Activated CD4-positive, alpha-beta memory T cell treated with anti-CD3 and anti-CD28 coated beads for 36 hours (primary cell): Measurements from ENCODE around the gene MYO3B. TPM values are rescaled to one million over a fixed set of nuclear protein-coding genes. Genes with fewer than 3 reads are reported as not detected.

Source experiments
- CTCF ChIA-PET: fragments of 350-600 bp; sonication (Branson Sonifier 250); formaldehyde crosslinking; loops from one replicate; lab custom pipeline; 2021; ENCODE audit warnings: antibody characterized with exemption, inconsistent platforms; lab: Charles Lee
- POLR2A ChIA-PET: fragments of 350-600 bp; sonication (Branson Sonifier 250); formaldehyde crosslinking; loops from one replicate; lab custom pipeline; 2021; ENCODE audit warnings: antibody characterized with exemption; lab: Charles Lee
- DNase-seq: peaks from one replicate; pipeline ENCODE4 v3.0.0-alpha.2; 2020
- H3K27ac Mint-ChIP-seq: one replicate; pipeline ENCODE4 v1.8.0; 2021; ENCODE audit warnings: mixed read lengths
- H3K27me3 Mint-ChIP-seq: one replicate; pipeline ENCODE4 v1.8.0; 2021; ENCODE audit warnings: mixed read lengths
- H3K36me3 Mint-ChIP-seq: one replicate; pipeline ENCODE4 v1.8.0; 2021; ENCODE audit warnings: mixed read lengths
- H3K4me1 Mint-ChIP-seq: one replicate; pipeline ENCODE4 v1.8.0; 2021; ENCODE audit warnings: low read depth, mixed read lengths
- H3K4me3 Mint-ChIP-seq: one replicate; pipeline ENCODE4 v1.8.0; 2021; ENCODE audit warnings: mild to moderate bottlenecking, mixed read lengths
- H3K9me3 Mint-ChIP-seq: one replicate; pipeline ENCODE4 v1.8.0; 2021; ENCODE audit warnings: mixed read lengths
- intact Hi-C: fragments of 100-400 bp; cut with micrococcal nuclease; formaldehyde crosslinking; loops from one replicate; pipeline ENCODE4 v1.15.1; 2023
- total RNA-seq, 2 experiments: library from RNA; stranded (reverse); gene quantifications; one replicate each; pipeline ENCODE4 v1.2.3, GENCODE V29; 2021

The MYO3B gene
- total RNA-seq, 2 experiments from 2014 or later: 0.48 TPM

DNA sequence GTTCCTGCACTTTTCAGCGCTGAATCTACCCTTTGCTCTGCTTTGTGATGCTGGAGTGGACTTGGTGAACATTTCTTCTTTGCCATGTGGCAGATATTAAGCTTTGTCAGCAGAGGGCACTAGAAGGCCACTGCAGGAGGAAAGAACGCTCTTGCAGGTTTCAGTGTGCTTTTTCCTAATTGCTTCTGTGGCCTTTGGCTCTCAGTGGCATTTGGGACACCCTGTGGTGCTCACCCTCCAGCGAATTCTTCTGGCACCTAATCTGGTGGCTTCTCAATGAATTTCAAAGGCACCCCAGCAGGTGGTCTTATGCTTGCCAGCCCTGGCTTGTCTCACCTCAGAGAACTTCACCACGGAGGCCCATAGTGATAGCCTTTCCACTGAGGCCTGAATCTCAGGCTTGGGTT, 146.7 kb downstream of the MYO3B start:
- intact Hi-C loops: loop anchor here (2.0 kb wide), 1 partner anchor 490 kb away; no protein-coding TSS in a partner anchor
- H3K4me3 Mint-ChIP-seq: no peak overlapping the region
- H3K27me3 Mint-ChIP-seq: peaks cover 7% of the 10 kb centered on the region
- peak; percentile 41 for DNase-seq
- no peaks in the 10 kb centered on the region for H3K4me1 Mint-ChIP-seq
- peaks cover 5% of the 10 kb centered on the region for H3K9me3 Mint-ChIP-seq
- ChIA-PET POLR2A (no interaction called here), CTCF (interaction anchor here (0.6 to 3.6 kb wide), 12 partner anchors 16 to 548 kb away, joined by 3 to 26 read pairs (median 4); no protein-coding TSS in a partner anchor)
- H3K36me3 Mint-ChIP-seq: no peaks in the 10 kb centered on the region
- H3K27ac Mint-ChIP-seq: no peak overlapping the region

DNA sequence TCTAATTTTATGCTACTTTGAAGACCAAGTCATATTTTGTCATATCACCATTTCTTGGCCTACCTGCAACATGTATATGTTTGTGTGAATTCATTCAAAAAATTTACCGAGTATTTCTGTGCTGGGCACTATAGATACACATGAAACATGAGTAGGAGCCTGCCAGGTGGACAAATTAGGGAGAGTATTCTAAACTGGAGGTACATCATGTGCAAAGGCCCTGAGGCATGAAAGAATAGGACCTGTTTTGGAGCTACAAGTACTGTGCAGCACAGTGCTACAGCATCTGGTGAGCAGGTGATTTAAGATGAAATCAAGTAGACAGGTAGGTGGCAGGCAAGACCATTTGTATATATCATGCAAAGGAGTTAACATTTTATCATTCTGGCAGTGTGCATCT, 152.9 kb downstream of the MYO3B start:
- no peak overlapping the region for H3K4me3 Mint-ChIP-seq
- H3K27me3 Mint-ChIP-seq: peaks cover 26% of the 10 kb centered on the region
- POLR2A ChIA-PET: no interaction called here
- H3K4me1 Mint-ChIP-seq: no peaks in the 10 kb centered on the region
- DNase-seq: no peak
- H3K9me3 Mint-ChIP-seq: no peaks in the 10 kb centered on the region
- intact Hi-C loops: no loop called here
- no peak overlapping the region for H3K27ac Mint-ChIP-seq
- H3K36me3 Mint-ChIP-seq: no peaks in the 10 kb centered on the region
- CTCF ChIA-PET: no interaction called here

DNA sequence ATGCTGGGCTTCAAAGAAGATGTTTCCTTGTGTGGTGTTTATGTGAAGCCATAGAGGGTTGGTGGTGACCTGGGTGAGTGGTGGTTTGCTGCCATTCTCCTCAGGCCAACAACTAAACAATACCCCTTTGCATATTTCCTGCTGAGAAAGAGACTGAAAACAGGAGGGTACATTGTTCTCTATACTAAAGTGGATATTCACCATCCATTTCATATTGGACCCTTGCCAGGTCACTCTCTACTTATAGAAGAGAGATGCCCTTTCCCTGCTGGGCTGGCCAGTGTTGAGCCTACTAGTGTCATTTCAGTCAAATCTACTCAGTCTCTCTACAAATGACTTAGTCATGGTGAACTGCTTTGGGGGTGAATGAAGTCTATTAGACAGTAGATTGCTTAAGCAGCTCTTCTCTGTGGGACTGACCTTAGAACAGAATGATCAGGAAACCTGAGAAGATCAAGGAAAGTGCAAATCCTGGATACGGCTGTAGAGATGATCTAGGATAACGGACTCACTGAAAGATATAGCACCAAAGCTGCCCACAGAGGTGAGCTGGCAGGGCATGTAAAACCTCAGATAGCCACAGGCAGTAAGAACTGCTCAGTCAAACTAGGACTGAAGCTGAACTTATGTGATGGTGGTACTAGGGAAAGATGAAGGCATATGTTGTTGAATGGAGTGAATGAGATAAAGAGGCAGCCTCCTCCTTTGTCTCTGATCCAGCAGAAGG, 154.9 kb downstream of the MYO3B start:
- CTCF ChIA-PET: interaction anchor here (0.6 kb wide), 1 partner anchor 36 kb away, joined by 4 read pairs; no protein-coding TSS in a partner anchor

DNA sequence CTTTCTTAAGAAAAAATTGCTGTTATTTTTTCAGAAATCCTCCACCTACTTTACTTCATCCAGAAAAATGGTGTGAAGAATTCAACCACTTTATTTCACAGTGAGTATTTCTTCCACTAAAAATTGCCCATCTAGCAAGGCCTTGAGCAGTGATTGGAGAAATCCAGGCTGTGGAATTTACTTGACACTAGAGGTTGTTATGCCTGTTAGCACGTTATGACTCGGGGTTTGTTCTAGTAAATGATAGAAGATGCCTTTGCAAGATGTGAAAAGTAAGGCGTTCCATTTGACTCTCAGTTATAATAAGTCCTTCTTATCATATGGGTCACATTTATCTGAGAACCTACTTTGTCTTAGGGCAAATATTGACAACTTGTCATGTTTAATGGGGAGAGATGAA, 157.4 kb downstream of the MYO3B start:
- Mint-ChIP-seq H3K36me3 (no peaks in the 10 kb centered on the region), H3K27me3 (peaks cover 29% of the 10 kb centered on the region), H3K4me1 (no peaks in the 10 kb centered on the region), H3K27ac (no peak overlapping the region), H3K4me3 (no peak overlapping the region), H3K9me3 (no peaks in the 10 kb centered on the region)
- POLR2A ChIA-PET: interaction anchor here (0.8 kb wide), 1 partner anchor 273 kb away, joined by 3 read pairs; no protein-coding TSS in a partner anchor
- intact Hi-C loops: no loop called here
- CTCF ChIA-PET: no interaction called here
- DNase-seq: no peak

More for the DNA sequence above, 154.9 kb downstream of the MYO3B start:
- Mint-ChIP-seq H3K27me3 (peaks cover 30% of the 10 kb centered on the region), H3K4me3 (no peak overlapping the region), H3K4me1 (no peaks in the 10 kb centered on the region), H3K9me3 (no peaks in the 10 kb centered on the region), H3K36me3 (no peaks in the 10 kb centered on the region), H3K27ac (no peak overlapping the region)
- DNase-seq: no peak
- POLR2A ChIA-PET: no interaction called here
- intact Hi-C loops: no loop called here

DNA sequence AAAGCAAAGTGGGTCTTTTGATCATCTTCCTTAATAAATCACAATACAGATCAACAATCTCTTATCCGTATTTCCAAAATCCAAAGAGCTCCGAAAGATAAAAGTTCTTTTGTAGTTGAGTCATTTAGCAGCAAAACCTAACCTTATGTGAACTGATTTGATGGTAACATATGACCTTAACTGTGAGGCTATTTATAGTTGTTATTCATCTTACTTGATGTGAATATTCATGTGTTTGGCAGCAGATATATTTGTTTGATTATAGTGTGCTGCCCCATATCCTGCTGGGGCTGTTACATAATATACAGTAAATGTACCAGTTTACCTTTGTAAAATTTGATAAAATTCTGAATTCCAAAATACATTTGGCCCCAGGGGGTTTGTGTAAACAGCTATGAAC, 158.5 kb downstream of the MYO3B start:
- Mint-ChIP-seq H3K27me3 (peaks cover 19% of the 10 kb centered on the region), H3K36me3 (no peaks in the 10 kb centered on the region), H3K4me3 (no peak overlapping the region), H3K9me3 (no peaks in the 10 kb centered on the region), H3K27ac (no peak overlapping the region), H3K4me1 (no peaks in the 10 kb centered on the region)
- intact Hi-C loops: no loop called here
- no peak for DNase-seq
- POLR2A ChIA-PET: no interaction called here
- CTCF ChIA-PET: no interaction called here

DNA sequence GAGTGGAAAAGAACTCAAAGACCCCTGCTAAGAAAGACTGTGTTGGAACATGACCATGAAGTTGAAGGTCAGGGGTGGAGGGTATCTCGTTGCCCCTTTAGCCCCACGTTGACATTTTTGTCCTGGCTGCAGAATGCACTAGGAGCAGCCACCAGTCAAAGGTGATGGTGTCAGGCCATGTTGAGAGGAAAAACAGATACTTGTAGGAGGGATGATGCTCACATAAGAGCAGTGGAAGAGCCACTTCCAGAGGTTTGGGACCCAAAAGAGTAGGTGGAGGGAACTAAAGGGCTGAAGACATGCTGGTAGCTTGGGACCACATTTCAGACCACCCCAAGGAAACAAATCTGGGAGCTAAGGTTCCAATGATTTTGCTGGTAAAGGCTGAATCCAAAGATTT, 159.0 kb downstream of the MYO3B start:
- Mint-ChIP-seq H3K4me1 (no peaks in the 10 kb centered on the region), H3K9me3 (no peaks in the 10 kb centered on the region), H3K27me3 (peaks cover 14% of the 10 kb centered on the region), H3K36me3 (no peaks in the 10 kb centered on the region), H3K27ac (no peak overlapping the region), H3K4me3 (no peak overlapping the region)
- ChIA-PET POLR2A (no interaction called here), CTCF (no interaction called here)
- intact Hi-C loops: no loop called here
- no peak for DNase-seq

DNA sequence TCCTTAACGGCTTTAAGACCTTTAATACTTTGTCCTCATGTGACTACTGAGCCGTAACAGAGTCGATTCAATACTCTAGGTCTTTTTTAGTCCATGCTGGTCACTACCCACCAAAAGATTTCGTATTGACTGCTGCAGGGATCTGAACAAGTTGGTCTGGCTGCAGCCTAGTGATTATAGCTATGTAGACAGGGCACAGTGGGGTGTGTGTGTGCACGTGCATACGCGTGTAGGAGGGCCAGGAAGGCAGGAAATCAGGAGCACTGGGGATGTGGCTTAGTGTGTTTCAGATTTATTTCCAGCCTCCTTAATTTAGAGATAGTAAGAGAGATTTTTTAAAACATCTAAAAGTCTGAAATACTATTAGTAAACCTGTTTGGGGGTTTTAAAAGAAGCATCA, 161.4 kb downstream of the MYO3B start:
- intact Hi-C loops: no loop called here
- ChIA-PET POLR2A (no interaction called here), CTCF (no interaction called here)
- Mint-ChIP-seq H3K9me3 (no peaks in the 10 kb centered on the region), H3K27me3 (peaks cover 12% of the 10 kb centered on the region), H3K4me3 (no peak overlapping the region), H3K36me3 (no peaks in the 10 kb centered on the region), H3K4me1 (no peaks in the 10 kb centered on the region), H3K27ac (no peak overlapping the region)
- DNase-seq: no peak

DNA sequence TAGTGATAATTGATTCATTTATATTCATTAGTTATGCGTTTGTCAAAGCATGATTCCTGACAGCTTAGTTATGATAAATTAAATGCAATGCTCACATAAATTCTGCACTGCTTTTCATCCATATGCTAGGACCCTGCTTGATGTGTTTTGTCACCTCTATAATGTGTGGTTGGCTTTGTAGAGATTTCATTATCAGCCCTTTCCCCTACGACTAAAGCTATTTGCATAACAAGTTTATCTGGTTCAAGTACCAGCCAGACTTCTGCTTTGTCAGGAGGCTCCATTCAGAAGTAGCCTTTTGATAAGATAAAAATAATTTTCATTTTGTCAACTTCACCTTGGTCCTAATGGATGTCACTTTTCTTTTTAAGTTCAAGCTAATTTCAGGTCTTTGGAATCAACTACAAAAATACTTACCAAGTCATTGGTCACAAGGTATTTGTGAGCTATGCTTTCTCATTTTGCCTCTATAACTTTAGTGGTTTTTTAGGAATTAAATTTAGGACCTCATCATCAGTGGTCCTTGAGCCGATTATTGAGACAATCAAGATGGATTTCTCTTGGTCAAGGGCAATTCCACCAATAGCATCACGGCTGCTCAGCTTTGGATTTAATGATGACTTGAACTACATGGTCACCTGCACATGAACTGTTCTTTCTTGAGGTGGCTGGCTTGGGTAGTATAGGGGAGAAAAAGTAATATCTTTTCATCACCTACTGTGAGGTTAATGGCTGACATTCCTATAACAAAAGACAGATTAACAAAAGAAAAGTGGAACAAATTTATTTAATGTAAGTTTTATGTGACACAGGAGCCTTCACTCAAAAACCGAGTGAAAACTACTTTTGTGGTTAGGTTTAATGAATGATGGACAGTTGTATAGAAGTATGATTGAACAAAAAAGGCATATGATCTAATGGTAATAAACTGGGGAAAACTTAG, 162.1 kb downstream of the MYO3B start:
- Mint-ChIP-seq H3K4me3 (no peak overlapping the region), H3K27me3 (peaks cover 9% of the 10 kb centered on the region), H3K4me1 (no peaks in the 10 kb centered on the region), H3K36me3 (no peaks in the 10 kb centered on the region), H3K27ac (no peak overlapping the region), H3K9me3 (no peaks in the 10 kb centered on the region)
- ChIA-PET POLR2A (interaction anchor here (1.4 kb wide), 1 partner anchor 22 kb away, joined by 3 read pairs; no protein-coding TSS in a partner anchor), CTCF (no interaction called here)
- no peak for DNase-seq
- intact Hi-C loops: no loop called here

DNA sequence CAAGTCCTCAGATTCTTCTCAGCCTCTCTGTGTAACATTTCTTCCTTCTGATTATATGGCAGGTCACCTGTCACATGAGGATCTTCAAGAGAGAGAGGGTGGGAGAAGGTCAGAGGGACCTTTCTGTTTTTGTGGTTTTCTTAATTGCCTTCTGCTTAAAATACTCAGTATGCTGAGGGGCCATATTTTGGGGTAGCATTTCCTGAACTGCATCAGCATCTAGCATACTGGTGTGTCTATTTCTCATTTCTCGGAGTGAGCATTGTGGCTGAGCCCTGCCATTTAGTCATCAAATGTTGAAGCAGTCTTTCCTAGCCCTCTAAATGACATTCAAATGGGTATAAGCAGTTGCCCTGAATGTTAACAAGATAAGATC, 162.7 kb downstream of the MYO3B start:
- H3K9me3 Mint-ChIP-seq: no peaks in the 10 kb centered on the region
- POLR2A ChIA-PET: interaction anchor here (1.4 kb wide), 1 partner anchor 21 kb away, joined by 3 read pairs; no protein-coding TSS in a partner anchor
- no peaks in the 10 kb centered on the region for H3K36me3 Mint-ChIP-seq
- DNase-seq: no peak
- H3K4me1 Mint-ChIP-seq: no peaks in the 10 kb centered on the region
- no peak overlapping the region for H3K4me3 Mint-ChIP-seq
- intact Hi-C loops: no loop called here
- no peak overlapping the region for H3K27ac Mint-ChIP-seq
- H3K27me3 Mint-ChIP-seq: peaks cover 9% of the 10 kb centered on the region
- CTCF ChIA-PET: interaction anchor here (2.2 kb wide), 1 partner anchor 21 kb away, joined by 9 read pairs; no protein-coding TSS in a partner anchor

DNA sequence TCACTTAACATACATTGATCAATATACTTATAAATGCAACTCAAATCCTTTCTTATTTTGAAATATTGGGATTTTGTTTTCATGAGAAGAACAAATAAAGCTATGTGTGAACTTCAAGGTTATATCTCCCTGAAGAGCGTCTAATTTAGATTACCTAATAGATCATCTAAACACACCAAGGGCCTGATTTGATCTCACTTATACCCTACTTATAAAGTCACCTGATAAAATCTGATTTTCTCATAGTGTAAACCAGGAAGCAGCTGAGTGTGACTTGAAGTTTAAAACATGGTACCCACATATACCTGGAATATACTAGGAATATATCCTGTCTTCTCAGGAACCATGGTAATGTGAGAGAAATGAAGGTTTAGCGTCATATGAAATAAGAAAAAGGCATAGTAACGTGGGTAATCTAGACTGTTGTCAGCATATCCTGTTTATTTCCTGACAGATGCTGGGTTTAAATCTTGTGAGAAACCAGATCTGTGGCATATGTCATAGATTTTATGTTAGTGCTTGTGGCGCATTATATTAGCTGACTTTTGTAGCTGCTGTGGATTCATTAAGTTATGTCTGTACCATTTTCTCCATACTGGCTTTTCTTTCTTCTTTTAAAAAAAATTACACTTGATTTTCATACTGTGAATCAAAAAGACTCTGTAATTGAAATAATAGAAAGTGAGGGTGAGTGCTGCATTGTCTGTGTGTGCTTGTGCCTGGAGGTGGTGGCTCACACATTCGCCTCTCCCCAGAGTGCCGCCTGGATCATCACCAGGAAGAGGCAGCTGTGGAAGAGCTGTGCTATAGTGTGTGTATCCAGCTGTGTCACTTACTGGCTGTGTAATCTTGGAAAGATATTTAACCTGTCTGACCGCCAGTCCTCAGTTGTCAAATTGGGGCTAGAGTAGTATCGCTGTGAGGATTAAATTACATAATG, 164.0 kb downstream of the MYO3B start:
- no peaks in the 10 kb centered on the region for H3K36me3 Mint-ChIP-seq
- no peaks in the 10 kb centered on the region for H3K4me1 Mint-ChIP-seq
- CTCF ChIA-PET: interaction anchor here (2.2 kb wide), 1 partner anchor 20 kb away, joined by 9 read pairs; no protein-coding TSS in a partner anchor
- no peaks in the 10 kb centered on the region for H3K9me3 Mint-ChIP-seq
- H3K27ac Mint-ChIP-seq: no peak overlapping the region
- H3K4me3 Mint-ChIP-seq: no peak overlapping the region
- DNase-seq: no peak
- H3K27me3 Mint-ChIP-seq: peaks cover 2% of the 10 kb centered on the region
- POLR2A ChIA-PET: no interaction called here
- intact Hi-C loops: no loop called here

DNA sequence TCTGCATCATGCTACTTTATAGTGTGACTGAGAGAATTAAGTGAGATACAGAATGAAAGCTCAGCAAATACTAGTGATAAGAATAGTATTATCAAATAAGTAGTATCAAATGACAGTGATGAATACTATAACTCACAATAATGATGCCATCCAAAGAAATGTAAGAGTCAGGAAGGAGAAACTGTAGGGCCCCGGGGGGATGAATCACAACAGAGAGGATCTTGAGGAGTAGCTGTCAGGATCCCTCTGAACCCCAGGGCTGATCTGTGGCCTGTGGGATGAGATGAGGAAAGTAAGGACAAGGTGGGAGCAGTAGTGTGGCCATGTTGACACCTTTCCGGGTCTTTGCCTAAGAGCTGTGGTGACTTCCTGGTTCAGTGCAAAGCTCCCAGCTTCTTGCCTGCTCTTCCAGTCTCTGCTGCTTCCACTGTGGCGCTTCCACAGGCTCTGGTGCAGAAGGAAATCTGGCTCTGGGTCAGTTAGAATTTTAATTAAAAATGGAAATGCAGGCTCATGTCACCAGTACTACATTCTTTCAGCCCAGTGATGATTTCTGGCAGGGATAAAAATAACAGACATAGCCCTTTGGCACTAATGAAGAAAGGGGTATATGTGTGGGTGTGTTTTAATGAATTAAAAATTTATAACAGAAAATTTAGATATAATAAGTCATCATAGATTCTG, 166.9 kb downstream of the MYO3B start:
- no peak for DNase-seq
- Mint-ChIP-seq H3K4me3 (no peak overlapping the region), H3K27ac (no peak overlapping the region), H3K4me1 (no peaks in the 10 kb centered on the region), H3K36me3 (no peaks in the 10 kb centered on the region), H3K9me3 (no peaks in the 10 kb centered on the region), H3K27me3 (peaks cover 3% of the 10 kb centered on the region)
- intact Hi-C loops: no loop called here
- ChIA-PET CTCF (interaction anchor here (1.4 kb wide), 1 partner anchor 16 kb away, joined by 4 read pairs; no protein-coding TSS in a partner anchor), POLR2A (no interaction called here)
